Sigmoid colon (tissue), 7 donors: ENCODE results near the gene ZNF771. TPM values are rescaled to one million over a fixed set of nuclear protein-coding genes. Genes with fewer than 3 reads are reported as not detected.

ENCODE experiments used
- DNase-seq: peaks from one replicate; pipeline ENCODE4 v3.0.0-alpha.2; 2019
- H3K27ac ChIP-seq, 4 donors: fragments of 200-600 bp; sonication (generic); one replicate each; pipeline ENCODE4 v1.5.1; 2016 to 2019; ENCODE audit warnings: mild to moderate bottlenecking in 1 of 4
- H3K27me3 ChIP-seq, 3 donors: fragments of 200-600 bp; sonication (generic); one replicate each; pipeline ENCODE4 v1.5.1; 2019; ENCODE audit warnings: mild to moderate bottlenecking in 1 of 3
- H3K36me3 ChIP-seq, 4 donors: fragments of 200-600 bp; sonication (generic); one replicate each; pipeline ENCODE4 v1.5.1; 2016 to 2019
- H3K4me1 ChIP-seq, 4 donors: fragments of 200-600 bp; sonication (generic); one replicate each; pipeline ENCODE4 v1.5.1; 2017 to 2019
- H3K4me3 ChIP-seq, 4 donors: fragments of 200-600 bp; sonication (generic); one replicate each; pipeline ENCODE4 v1.5.1; 2017 to 2019; ENCODE audit warnings: mild to moderate bottlenecking in 2 of 4, moderate library complexity in 1 of 4
- H3K9me3 ChIP-seq, 4 donors: fragments of 200-600 bp in 3 of 4; sonication (generic) in 3 of 4; one replicate each; pipeline versions ENCODE4 v1.5.1 to v1.6.1; 2013 to 2019
- CTCF ChIP-seq, 4 experiments: fragments of 450-650 bp in 3 of 4; fragments of 200-600 bp in 1 of 4; IDR thresholded peaks; one replicate each; pipeline ENCODE4 v1.5.1; 2016 to 2019; ENCODE audit warnings: antibody characterized with exemption in 4 of 4, mild to moderate bottlenecking in 3 of 4, moderate library complexity in 2 of 4
- EP300 ChIP-seq, 4 donors: sonication (generic); formaldehyde crosslinking; IDR thresholded peaks; one replicate each; pipeline ENCODE4 v1.6.1; 2017; ENCODE audit warnings: antibody characterized with exemption in 4 of 4
- POLR2A ChIP-seq, 2 donors: fragments of 450-650 bp; IDR thresholded peaks; one replicate each; pipeline ENCODE4 v1.6.1; 2016; ENCODE audit warnings: antibody characterized with exemption in 2 of 2, mild to moderate bottlenecking in 2 of 2, moderate library complexity in 2 of 2
- POLR2AphosphoS5 ChIP-seq, 4 donors: sonication (generic); formaldehyde crosslinking; IDR thresholded peaks; one replicate each; pipeline ENCODE4 v1.6.1; 2017; ENCODE audit warnings: antibody characterized with exemption in 4 of 4
- WGBS, 2 donors: extraction: QIAGEN DNeasy Blood & Tissue Kit; methylation state at CpG; one replicate each; pipeline ENCODE4 v1.1.7; 2013; 5-methylcytosine and 5-hydroxymethylcytosine counted together
- intact Hi-C: fragments of 100-400 bp; cut with DNase I; formaldehyde crosslinking; loops from one replicate; pipeline ENCODE4 v1.15.1; 2023
- polyA plus RNA-seq, 3 donors: library from polyadenylated mRNA; stranded (reverse); fragments of 200-250 nt; gene quantifications; one replicate each; pipeline ENCODE4 v1.2.3, GENCODE V29; 2013
- total RNA-seq, 4 donors: library from RNA; depleted of rRNA; stranded (reverse); fragments of >200 nt; gene quantifications; one replicate each; pipeline ENCODE4 v1.1.0, GENCODE V29; 2016
- donor health status: healthy with polysubstance abuse.
- donor health status: Bipolar disorder and iron deficiency.
- donor health status: healthy.

The ZNF771 gene
- total and polyA plus RNA-seq, 7 donors: 2.5 to 30.7 (median 17.4) TPM

GRCh38 chr16:30370456-30371247, 36.8 kb upstream of the ZNF771 start, which contains the start of gene TBC1D10B:
TSS of gene TBC1D10B (minus strand) at chr16:30370494. CDS start at chr16:30370183, 311 bp downstream.
- H3K4me1 ChIP-seq: peaks cover 0 to 49% (median 42%) of the 10 kb centered on the region in 4 donors
- peak within 1 kb of the TSS; percentile 62 to 99 (median 96) for H3K4me3 ChIP-seq
- 0% methylated on average over 40 of the region's 40 CpGs for WGBS, 2 donors
- peak within 1 kb of the TSS; percentile 85 to 94 (median 90) for H3K27ac ChIP-seq
- peak in 1 of 2 donors; percentile 20 for TF ChIP-seq POLR2A (IDR thresholded peaks at IDR 0.05)
- TF ChIP-seq POLR2AphosphoS5 (IDR thresholded peaks at IDR 0.05): peak in 3 of 4 donors; percentile 50 to 69 (median 66)
- TF ChIP-seq CTCF (IDR thresholded peaks at IDR 0.05): no peak
- no peak for TF ChIP-seq EP300 (IDR thresholded peaks at IDR 0.05)
- H3K27me3 ChIP-seq: no peaks in the 10 kb centered on the region
- peak; percentile 100 for DNase-seq
- no peaks in the 10 kb centered on the region for H3K9me3 ChIP-seq
- intact Hi-C loops: loop anchor here (1.0 to 10.0 kb wide), 3 partner anchors 15 to 276 kb away; partner anchors contain the start of genes CD2BP2, TBX6, YPEL3 and ZNF771
- H3K36me3 ChIP-seq: peaks cover 0 to 10% (median 0%) of the 10 kb centered on the region in 4 donors

- DNase-seq: no peak
- intact Hi-C loops: loop anchor here (5.0 to 10.0 kb wide), 2 partner anchors 36 to 277 kb away; partner anchors contain the start of genes TBX6, YPEL3 and ZNF771
- 19 to 21% methylated on average over 11 of the region's 11 CpGs for WGBS, 2 donors
These were observed 36.1 kb upstream of the ZNF771 start for GRCh38 chr16:30371248-30371816.

GRCh38 chr16:30372038-30372712, 35.2 kb upstream of the ZNF771 start:
- no peak for TF ChIP-seq EP300 (IDR thresholded peaks at IDR 0.05)
- no peak for TF ChIP-seq POLR2A (IDR thresholded peaks at IDR 0.05)
- TF ChIP-seq POLR2AphosphoS5 (IDR thresholded peaks at IDR 0.05): no peak
- TF ChIP-seq CTCF (IDR thresholded peaks at IDR 0.05): no peak
- H3K4me1 ChIP-seq: peaks cover 0 to 40% (median 34%) of the 10 kb centered on the region in 4 donors
- no peak overlapping the region for H3K4me3 ChIP-seq
- intact Hi-C loops: loop anchor here (5.0 to 10.0 kb wide), 2 partner anchors 35 to 277 kb away; partner anchors contain the start of genes TBX6, YPEL3 and ZNF771
- H3K27me3 ChIP-seq: no peaks in the 10 kb centered on the region
- H3K27ac ChIP-seq: peak overlapping the region in 1 of 4 donors; percentile 88
- no peaks in the 10 kb centered on the region for H3K9me3 ChIP-seq
- DNase-seq: no peak
- H3K36me3 ChIP-seq: no peaks in the 10 kb centered on the region
- WGBS, 2 donors: 74 to 78% methylated on average over 6 of the region's 6 CpGs

More at GRCh38 chr16:30371248-30371816, 36.1 kb upstream of the ZNF771 start:
- peaks cover 0 to 3% (median 0%) of the 10 kb centered on the region in 4 donors for H3K36me3 ChIP-seq
- H3K4me3 ChIP-seq: peak overlapping the region; percentile 16 to 55 (median 50)
- peaks cover 0 to 42% (median 35%) of the 10 kb centered on the region in 4 donors for H3K4me1 ChIP-seq
- H3K9me3 ChIP-seq: no peaks in the 10 kb centered on the region
- no peaks in the 10 kb centered on the region for H3K27me3 ChIP-seq
- H3K27ac ChIP-seq: peak overlapping the region; percentile 85 to 94 (median 90)
- no peak for TF ChIP-seq EP300 (IDR thresholded peaks at IDR 0.05)
- TF ChIP-seq POLR2A (IDR thresholded peaks at IDR 0.05): peak in 1 of 2 donors; percentile 23
- no peak for TF ChIP-seq POLR2AphosphoS5 (IDR thresholded peaks at IDR 0.05)
- TF ChIP-seq CTCF (IDR thresholded peaks at IDR 0.05): no peak

- no peaks in the 10 kb centered on the region for H3K9me3 ChIP-seq
- no peak for DNase-seq
- peaks cover 0 to 39% (median 33%) of the 10 kb centered on the region in 4 donors for H3K4me1 ChIP-seq
- no peak overlapping the region for H3K4me3 ChIP-seq
- no peak overlapping the region for H3K27ac ChIP-seq
- intact Hi-C loops: loop anchor here (5.0 to 10.0 kb wide), 2 partner anchors 35 to 278 kb away; partner anchors contain the start of genes TBX6, YPEL3 and ZNF771
- 81 to 91% methylated on average over 5 of the region's 5 CpGs for WGBS, 2 donors
- H3K36me3 ChIP-seq: no peaks in the 10 kb centered on the region
- no peak for TF ChIP-seq POLR2AphosphoS5 (IDR thresholded peaks at IDR 0.05)
- no peak for TF ChIP-seq POLR2A (IDR thresholded peaks at IDR 0.05)
- no peak for TF ChIP-seq EP300 (IDR thresholded peaks at IDR 0.05)
- TF ChIP-seq CTCF (IDR thresholded peaks at IDR 0.05): no peak
- no peaks in the 10 kb centered on the region for H3K27me3 ChIP-seq
These were observed 34.7 kb upstream of the ZNF771 start for GRCh38 chr16:30372725-30373124.
